ENCODE measurements around the gene PLCB1.

Gene PLCB1

DNA sequence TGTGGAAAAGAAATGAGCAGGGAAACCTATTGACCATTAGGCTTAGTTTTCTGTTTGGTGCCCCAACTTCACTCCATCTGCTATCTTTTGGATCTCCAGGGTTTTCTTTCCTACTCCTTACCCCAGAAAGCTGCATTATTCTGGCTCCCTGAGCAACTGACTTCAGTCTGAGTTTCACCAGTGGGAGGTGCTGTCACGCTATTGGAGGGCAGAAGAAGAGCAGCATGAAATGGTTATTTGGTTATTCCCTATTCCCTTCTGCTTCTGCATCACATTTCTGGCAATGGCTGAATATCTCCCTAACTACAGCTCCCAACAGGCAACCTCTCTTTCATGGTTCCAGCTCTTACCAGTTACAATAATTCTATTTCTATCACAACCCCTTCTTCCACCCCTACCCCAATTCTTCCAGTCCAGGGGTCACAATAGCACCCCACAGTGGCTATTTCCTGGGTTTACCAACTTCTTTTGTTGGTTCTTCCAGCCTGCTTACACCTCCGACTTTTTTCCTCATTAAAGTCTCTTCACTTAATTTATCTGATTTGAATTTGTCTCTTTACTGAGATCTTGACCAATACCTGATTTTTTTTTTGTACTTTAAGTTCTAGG, 311.5 kb downstream of the PLCB1 start:
- no peak for DNase-seq (ENCODE audit: low spot score)

DNA sequence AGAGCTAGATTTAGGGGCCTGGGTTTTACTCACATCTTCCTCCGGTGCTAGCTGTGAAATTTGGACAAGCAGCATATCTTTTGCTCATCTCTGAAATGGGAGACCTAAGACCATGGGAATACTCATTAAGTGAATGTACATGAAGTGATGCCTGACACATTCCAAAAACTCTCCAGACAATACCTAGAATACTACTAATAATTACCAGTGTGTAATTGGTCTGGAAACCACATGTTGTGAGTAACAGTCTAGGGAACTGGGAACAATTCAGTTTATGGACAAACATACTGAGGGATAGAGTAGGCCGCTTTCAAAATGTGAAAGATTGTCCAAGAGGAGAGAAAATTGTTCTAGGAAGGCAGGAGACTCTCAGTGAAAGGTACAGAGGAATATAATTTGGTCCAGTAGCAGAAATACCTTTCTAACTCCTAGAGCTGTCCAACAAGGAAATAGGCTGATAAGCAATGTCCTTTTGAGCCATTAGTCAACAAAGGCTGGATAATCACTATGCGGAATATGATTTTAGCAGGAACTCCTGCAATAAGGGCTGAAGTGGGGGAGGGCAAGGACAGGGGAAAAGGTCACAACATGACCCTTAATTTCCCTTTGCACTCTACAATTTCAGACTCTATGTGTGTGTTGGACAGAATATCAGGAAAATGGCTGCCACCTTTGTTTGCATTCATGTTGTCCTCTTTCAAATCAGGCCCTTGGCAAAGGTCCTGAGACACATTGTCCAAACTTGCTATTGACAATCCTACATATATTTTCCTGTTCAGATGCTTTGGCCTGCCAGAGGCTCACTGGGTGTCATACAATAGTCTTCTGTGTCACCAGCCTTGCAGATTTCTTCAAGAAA, 315.4 kb downstream of the PLCB1 start:
- DNase-seq (ENCODE audit: low spot score): peak; percentile 3

DNA sequence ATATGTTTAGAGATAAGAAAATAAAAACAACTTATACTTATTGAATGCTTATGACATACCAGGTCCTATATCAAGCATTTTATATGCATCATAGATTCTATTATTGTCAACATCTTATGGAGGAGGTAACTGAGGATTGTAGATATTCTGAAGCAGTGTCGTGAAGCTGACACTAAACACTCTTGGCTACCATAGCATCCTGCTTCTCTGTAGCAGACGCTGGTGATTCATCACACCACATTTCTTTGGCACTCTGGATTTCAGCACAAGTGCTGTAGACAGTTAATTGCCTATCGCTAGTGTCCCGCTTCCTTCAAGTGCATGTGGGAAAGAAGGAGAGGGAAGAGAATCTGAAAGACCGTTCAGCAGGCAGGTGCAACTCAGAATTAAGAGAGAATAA, 317.1 kb downstream of the PLCB1 start:
- DNase-seq (ENCODE audit: low spot score): peak; percentile 41

- peak; percentile 88 for DNase-seq (ENCODE audit: low spot score)
These were observed 322.2 kb downstream of the PLCB1 start for GRCh38 chr20:8454137-8454712.

GRCh38 chr20:8456765-8457164, 324.7 kb downstream of the PLCB1 start:
- DNase-seq (ENCODE audit: low spot score): no peak

DNA sequence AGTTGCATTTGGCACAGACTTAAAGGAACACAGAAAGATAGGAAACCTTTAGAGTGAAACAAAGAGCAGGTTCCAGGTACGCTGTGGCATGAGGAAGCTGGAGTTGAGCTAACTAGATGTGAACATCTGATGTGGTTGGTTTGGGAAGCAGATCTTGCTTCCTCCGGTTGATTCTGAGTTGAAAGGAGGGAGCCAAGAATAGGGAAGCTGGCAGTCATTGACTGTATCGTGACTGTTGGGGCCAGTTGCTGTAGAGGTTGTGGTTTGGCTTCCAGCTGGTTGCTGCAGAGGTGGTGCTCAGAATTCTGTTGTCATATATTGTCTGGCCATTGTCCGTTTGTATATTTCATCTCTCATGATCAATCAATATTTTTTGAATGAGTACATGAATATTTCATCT, 325.9 kb downstream of the PLCB1 start:
- no peak for DNase-seq (ENCODE audit: low spot score)

- DNase-seq (ENCODE audit: low spot score): no peak
These were observed 329.1 kb downstream of the PLCB1 start for GRCh38 chr20:8461186-8461585.

GRCh38 chr20:8464368-8464767, 332.3 kb downstream of the PLCB1 start:
- no peak for DNase-seq (ENCODE audit: low spot score)

DNA sequence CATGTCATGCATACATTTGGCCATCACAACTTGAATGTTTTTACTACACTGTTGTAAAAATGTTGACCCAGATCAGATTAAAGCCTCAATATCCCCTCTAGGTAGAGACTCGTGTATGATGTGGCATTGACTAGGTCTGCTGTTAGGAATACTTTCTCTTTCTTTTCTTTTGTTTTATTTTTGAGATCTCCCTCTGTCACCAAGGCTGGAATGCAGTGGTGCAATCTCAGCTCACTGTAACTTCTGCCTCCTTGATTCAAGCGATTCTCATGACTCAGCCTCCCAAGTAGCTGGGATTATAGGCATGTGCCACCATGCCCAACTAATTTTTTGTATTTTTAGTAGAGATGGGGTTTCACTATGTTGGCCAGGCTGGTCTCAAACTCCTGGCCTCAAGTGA, 334.7 kb downstream of the PLCB1 start:
- DNase-seq (ENCODE audit: low spot score): peak; percentile 18

DNA sequence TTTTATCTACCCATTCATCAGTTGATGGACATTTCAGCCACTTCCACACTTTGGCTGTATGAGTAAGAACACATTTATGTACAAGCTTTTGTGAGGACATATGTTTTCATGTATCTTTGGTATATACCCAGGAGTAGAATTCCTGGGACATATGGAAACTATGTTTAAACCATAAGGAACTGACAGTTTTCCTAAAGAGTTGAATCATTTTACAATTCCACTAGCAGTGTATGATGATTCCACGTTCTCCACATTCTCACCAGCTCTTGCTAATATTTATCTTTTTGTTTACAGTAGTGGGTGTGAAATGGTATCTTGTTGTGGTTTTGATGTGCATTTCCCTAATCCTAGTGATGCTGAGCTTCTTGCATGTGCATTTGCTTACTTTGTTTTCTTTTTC, 338.1 kb downstream of the PLCB1 start:
- DNase-seq (ENCODE audit: low spot score): no peak

DNA sequence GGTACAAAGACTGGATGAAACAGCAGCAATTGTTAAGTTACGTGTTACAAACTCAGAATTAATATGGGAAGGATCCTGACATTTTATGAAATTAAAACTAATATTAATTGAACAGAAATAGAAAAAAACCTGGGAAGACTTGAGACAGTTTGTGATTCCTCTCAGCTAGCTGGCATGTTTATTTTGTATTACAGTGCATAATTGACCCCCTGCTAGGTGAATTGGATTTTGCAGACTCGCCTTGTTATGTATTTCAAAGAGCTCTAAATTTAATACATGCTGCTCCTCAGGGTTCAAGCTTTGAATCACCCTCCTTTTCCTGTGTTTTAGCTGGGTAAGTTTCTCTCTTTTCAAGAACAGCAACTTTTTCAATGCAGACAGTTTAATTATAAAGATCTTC, 339.4 kb downstream of the PLCB1 start:
- DNase-seq (ENCODE audit: low spot score): no peak

DNA sequence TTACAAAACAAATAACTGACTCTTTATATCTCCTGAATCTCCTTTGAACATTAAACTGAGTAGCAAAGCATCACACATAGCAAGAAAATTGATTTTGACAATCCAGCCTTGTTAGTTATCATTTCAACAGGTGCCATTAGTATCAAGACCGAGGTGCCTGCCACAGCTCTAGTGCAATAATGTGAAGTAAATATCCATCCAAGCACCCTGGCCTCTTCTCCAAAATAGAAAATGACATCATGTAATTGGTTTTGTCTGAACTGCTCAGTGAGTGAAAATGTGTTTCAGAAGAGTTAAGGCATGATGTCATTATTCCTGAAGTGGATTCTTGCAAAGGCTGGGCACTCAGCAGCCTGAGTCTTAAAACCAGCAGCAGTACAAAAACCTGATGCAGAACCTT, 341.4 kb downstream of the PLCB1 start:
- peak; percentile 15 for DNase-seq (ENCODE audit: low spot score)

GRCh38 chr20:8474027-8474668, 342.1 kb downstream of the PLCB1 start:
- no peak for DNase-seq (ENCODE audit: low spot score)

DNA sequence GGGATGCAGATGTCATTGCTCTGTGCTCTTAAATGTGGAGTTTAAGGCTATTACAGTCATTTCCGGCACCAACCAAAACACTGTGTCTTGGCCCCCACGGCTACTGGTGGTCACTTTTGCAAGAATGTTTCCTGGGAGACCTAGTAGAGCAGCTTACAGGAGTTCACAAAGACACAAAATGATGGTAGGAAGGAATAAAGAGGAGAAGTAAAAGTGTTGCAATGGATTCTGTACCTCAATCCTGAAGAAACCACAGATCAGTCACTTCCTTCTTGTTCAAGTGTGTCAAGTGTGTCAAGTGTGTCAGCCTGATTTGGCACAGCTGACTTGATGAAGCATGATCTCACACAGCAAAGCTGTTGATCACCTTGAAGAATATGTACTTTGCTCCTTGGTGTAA, 344.0 kb downstream of the PLCB1 start:
- no peak for DNase-seq (ENCODE audit: low spot score)

DNA sequence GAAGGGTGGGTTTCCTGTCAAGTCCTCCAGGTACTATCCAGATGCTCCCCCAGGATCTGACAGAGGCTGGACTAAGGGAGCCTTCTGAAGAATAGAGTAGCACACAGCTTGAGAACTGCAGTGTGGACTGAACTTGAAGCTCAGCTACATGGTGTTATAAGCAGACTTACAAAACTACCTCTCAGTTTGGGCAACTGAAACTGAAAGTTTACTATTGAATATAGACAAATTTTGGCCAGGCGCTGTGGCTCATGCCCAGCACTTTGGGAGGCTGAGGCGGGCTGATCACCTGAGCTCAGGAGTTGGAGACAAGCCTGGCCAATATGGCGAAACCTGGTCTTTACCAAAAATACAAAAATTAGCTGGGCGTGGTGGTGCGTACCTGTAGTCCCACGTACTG, 348.5 kb downstream of the PLCB1 start:
- DNase-seq (ENCODE audit: low spot score): no peak

GRCh38 chr20:8487696-8488095, 355.6 kb downstream of the PLCB1 start:
- no peak for DNase-seq (ENCODE audit: low spot score)

DNA sequence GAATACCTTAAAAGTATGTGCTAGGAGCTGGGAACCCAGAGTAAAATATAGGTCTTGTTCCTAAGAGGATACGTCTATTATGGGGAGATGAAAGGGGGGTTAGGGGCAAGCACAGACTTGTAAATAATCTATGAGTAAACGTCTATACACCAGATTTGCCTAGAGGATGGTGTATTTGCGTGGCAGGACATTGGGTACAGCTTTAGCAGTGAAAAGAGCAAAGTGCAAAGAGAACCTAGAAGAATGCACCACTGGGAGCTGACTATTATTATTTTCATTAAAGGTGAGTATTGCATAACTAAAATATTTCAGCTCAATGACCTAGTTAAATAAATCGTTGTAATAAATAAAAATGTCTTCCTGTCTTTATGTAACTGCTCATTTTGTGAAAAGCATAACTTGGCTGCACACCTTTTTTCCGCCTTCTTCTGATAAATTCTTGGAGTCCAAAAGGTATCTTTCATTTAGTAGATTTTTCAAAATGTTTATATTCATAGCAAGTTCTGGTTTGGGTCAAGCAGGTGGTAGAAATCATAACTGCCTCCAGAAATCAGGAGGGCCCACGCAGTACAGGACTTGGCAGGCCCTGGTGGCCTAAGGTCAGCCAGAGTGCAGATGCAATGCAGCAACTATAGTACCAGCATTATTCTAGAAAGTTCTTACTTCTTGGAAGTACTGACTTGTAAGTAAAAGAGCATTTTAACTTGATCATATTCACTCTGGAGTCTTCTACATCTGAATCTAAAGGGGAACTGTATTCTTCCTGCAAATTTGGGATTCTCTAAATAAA, 357.2 kb downstream of the PLCB1 start:
- no peak for DNase-seq (ENCODE audit: low spot score)

DNA sequence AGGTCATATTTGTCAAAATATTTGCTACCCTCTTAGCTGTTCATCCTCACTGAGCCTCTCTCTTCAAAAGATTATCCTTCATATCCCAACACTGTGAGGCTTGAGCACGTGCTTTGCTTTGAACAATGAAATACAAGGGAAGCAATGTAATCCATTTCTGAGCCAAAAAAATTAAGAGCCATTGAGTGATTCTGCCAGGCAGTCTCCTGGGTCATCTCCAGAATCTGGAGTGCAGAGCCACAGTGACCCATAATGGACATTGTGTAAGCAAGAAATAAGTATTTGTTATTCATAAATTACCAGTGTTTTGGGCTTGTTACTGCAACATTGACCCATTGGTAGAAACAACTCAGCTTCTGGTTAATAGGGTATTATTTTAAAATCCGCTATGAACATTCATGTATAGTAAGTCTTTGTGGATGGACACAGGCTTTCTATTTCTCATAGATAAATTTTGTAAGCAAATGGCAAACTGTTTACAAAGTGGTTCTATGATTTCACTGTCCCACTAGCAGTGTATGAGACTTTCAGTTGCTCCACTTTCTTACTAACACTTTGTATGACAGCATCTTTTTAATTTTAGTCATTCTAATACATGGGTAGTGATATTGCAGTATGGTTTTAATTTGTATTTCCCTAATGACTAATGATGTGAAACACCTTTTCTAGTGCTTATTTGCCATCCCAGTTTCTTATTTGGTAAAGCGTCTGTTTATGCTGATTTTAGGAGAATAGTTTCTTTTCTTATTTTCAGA, 358.2 kb downstream of the PLCB1 start:
- DNase-seq (ENCODE audit: low spot score): no peak

DNA sequence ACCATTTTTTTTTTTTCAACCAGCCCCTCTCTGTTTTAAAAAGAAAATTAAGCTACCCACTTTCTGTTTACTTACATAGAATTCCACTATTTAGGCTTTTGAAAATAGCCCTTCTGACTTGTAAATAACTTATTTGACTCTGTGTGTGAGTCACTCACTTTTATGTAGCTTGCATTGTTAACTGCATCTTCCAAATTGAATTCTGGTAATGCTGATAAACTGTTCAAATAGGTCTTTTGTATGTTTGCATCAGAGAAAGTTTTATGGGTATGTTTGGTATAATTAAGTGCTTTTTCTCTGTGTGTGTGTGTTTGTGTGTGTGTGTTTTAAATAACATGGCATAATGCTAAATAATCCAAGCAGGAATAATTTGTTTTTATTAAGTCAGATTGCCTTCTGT, 360.1 kb downstream of the PLCB1 start:
- no peak for DNase-seq (ENCODE audit: low spot score)

- no peak for DNase-seq (ENCODE audit: low spot score)
These were observed 366.5 kb downstream of the PLCB1 start for GRCh38 chr20:8498571-8498970.

GRCh38 chr20:8504030-8504429, 372.0 kb downstream of the PLCB1 start:
- no peak for DNase-seq (ENCODE audit: low spot score)

All from AG08395 (cell line).